Cardiac muscle cell (in vitro differentiated cells and primary cell): ENCODE data around the gene ST8SIA4. TPM values are rescaled to one million over a fixed set of nuclear protein-coding genes. Genes with fewer than 3 reads are reported as not detected.

Experiments used
- DNase-seq, 2 donors: peaks; one replicate each; pipeline versions ENCODE4 v3.0.0 to v3.0.0-alpha.2; 2010 to 2017; ENCODE audit warnings: low read depth in 1 of 2, low spot score in 1 of 2
- H3K27ac ChIP-seq: fragments of 200-600 bp; sonication (generic); 2 replicates; pipeline ENCODE4 v1.5.1; 2016
- H3K27me3 ChIP-seq: fragments of 200-600 bp; sonication (generic); 2 replicates; pipeline ENCODE4 v1.6.0; 2016; ENCODE audit warnings: control low read depth
- H3K36me3 ChIP-seq: fragments of 200-600 bp; sonication (generic); 2 replicates; pipeline ENCODE4 v1.5.1; 2016; ENCODE audit warnings: control low read depth
- H3K4me1 ChIP-seq: fragments of 200-600 bp; sonication (generic); 2 replicates; pipeline ENCODE4 v1.8.1; 2017; ENCODE audit warnings: low read depth, mild to moderate bottlenecking, mixed run types
- H3K4me3 ChIP-seq: fragments of 200-600 bp; sonication (generic); 2 replicates; pipeline ENCODE4 v1.5.1; 2016; ENCODE audit warnings: mild to moderate bottlenecking
- H3K9me3 ChIP-seq: fragments of 200-600 bp; sonication (generic); 2 replicates; pipeline ENCODE4 v1.5.1; 2017; ENCODE audit warnings: low read depth, mild to moderate bottlenecking, control low read depth
- polyA plus RNA-seq: library from polyadenylated mRNA; unstranded; fragments of >200 nt; fragmentation: Nextera tagmentation; extraction: Ambion mirVana; gene quantifications from 2 replicates; pipeline ENCODE4 v1.2.1, GENCODE V29; 2016
- total RNA-seq: library from RNA; depleted of rRNA; stranded (reverse); fragments of >200 nt; gene quantifications from 2 replicates; pipeline ENCODE4 v1.2.3, GENCODE V29; 2016
- TF ChIP-seq, protein P1 (sequence below): IDR thresholded peaks from 2 replicates; pipeline ENCODE4 v1.5.1; 2012; ENCODE audit warnings: low read depth, mild to moderate bottlenecking, low read length

The ST8SIA4 gene
- total and polyA plus RNA-seq, 2 experiments from 2014 or later = 0.02 to 0.06 TPM

DNA sequence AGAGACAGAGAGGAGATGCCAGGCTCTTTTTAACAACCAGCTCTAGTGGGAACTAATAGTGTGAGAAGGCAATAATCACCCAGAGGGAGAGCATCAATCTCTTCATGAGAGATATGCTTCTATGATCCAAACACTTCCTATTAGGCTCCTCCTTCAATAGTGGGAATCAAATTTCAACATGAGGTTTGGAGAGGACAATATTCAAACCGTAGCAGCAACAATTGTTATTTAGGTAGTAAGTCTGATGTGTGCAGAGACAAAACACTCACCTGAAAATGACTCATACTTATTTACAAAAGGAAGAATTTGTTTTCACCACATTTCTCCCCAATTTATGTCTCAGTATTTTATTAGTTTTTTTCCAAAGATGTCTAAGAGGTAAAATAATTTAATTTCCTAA, 144.3 kb downstream of the ST8SIA4 start:
- Histone ChIP-seq H3K4me1 (no peaks in the 10 kb centered on the region), H3K36me3 (no peaks in the 10 kb centered on the region), H3K4me3 (no peak overlapping the region), H3K27me3 (no peaks in the 10 kb centered on the region), H3K9me3 (no peaks in the 10 kb centered on the region), H3K27ac (no peak overlapping the region)
- no peak for DNase-seq
- TF ChIP-seq, protein P1, sequence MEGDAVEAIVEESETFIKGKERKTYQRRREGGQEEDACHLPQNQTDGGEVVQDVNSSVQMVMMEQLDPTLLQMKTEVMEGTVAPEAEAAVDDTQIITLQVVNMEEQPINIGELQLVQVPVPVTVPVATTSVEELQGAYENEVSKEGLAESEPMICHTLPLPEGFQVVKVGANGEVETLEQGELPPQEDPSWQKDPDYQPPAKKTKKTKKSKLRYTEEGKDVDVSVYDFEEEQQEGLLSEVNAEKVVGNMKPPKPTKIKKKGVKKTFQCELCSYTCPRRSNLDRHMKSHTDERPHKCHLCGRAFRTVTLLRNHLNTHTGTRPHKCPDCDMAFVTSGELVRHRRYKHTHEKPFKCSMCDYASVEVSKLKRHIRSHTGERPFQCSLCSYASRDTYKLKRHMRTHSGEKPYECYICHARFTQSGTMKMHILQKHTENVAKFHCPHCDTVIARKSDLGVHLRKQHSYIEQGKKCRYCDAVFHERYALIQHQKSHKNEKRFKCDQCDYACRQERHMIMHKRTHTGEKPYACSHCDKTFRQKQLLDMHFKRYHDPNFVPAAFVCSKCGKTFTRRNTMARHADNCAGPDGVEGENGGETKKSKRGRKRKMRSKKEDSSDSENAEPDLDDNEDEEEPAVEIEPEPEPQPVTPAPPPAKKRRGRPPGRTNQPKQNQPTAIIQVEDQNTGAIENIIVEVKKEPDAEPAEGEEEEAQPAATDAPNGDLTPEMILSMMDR = no peak

DNA sequence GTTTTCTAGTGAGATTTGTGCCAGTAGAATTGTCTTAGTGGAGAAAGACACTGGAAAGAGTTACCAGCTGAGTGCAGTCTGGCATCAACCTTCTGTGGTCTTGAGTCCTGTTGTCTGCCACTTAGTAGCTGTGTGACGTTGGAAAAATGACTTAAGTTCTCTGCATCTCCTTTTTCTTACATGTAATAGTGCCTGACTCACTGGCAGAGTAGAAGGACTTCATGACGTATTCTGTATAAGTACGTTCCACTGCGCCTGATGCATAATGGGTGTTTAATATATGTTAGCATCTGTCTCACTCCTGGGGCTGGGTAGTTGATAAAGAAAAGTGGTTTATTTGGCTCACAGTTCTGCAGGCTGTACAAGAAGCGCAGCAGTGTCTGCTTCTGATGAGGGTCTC, 144.8 kb downstream of the ST8SIA4 start:
- TF ChIP-seq, protein P1 = no peak
- no peak overlapping the region for H3K27ac ChIP-seq
- DNase-seq = no peak
- no peaks in the 10 kb centered on the region for H3K27me3 ChIP-seq
- H3K9me3 ChIP-seq = no peaks in the 10 kb centered on the region
- H3K4me1 ChIP-seq = no peaks in the 10 kb centered on the region
- no peak overlapping the region for H3K4me3 ChIP-seq
- no peaks in the 10 kb centered on the region for H3K36me3 ChIP-seq

DNA sequence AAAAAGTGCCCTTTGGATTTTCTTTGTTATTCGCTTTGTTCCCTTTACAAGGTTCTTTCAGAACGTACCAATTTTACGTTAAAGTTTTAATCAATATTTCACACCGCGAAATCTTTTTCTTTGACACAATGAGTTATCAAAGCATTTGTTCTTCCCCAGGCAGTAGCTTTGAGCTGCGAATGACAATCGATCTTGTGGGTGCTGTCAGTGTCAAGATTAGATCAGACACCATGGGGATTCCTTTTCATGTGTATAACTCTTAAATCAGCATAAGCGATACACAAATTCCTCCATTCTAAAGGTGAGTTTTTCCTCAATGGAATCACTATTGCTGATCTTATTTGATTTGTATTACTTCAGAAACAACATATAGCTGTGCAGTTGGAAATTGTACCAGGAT, 145.5 kb downstream of the ST8SIA4 start:
- Histone ChIP-seq H3K36me3 (no peaks in the 10 kb centered on the region), H3K4me3 (no peak overlapping the region), H3K4me1 (no peaks in the 10 kb centered on the region), H3K27me3 (no peaks in the 10 kb centered on the region), H3K27ac (no peak overlapping the region), H3K9me3 (no peaks in the 10 kb centered on the region)
- TF ChIP-seq, protein P1 = no peak
- no peak for DNase-seq
